Fibroblast of peridontal ligament (primary cell): ENCODE data around the gene MAG.

Experiments
- DNase-seq: peaks from one replicate; pipeline ENCODE4 v3.0.0-alpha.2; 2010; ENCODE audit errors: extremely low read depth

MAG gene

DNA sequence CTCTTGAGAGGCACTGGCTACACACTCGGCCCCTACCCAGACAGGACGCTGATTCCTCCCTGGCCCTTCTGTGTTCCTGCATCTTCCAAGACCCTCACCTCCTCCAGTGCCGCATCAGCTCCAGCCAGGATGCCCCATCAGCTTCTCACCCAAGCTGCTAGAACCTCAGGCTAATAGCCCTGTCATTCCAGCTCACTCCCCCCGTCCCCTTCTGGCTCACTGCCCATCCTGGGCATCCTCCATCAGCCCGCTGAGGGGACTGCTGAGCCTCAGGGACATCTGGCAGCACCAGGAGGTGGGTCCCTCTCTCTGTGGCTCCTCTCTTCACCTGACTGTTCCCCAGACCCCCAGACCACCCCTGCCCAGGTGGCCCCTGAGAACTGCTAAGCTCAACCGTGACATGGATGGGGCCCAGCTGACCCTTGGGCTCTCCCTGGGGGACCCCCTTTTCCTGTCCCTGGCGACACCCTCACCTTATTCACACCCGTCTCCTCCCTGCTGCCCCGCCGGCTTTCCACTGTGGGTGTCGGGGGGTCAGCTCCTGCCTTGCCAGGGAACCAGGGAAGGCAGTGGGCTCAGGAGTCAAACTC is 71.1 kb downstream of the MAG start:
- DNase-seq = no peak
